ENCODE results near the gene EXOC6B. TPM values are rescaled to one million over a fixed set of nuclear protein-coding genes. Genes with fewer than 3 reads are reported as not detected.
"Not testable (repeated sequence)": the region's sequence is repeated elsewhere in the genome, so short reads cannot be mapped to it uniquely, and the experiment has no call there.

EXOC6B gene
- total RNA-seq, 1 experiment from 2014 or later: 40.1 TPM

DNA sequence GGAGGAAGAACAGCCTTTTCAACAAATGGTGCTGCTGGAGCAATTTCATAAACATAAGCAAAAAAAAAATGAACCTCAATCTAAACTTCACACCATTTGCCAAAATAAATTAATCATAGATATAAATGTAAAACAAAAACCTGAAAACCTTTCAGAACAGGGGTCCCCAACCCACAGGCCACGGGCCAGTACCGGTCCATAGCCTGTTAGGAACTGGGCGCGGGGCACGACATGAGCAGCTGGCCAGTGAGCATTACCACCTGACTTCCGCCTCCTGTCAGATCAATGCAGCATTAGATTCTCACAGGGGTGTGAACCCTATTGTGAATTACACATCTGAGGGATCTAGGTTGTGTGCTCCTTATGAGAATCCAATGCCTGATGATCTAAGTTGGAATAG is 176.0 kb downstream of the EXOC6B start:
- no peak overlapping the region for H3T11ph ChIP-seq (ENCODE audit: low read length)
- no peaks in the 10 kb centered on the region for H3K4me1 Mint-ChIP-seq
- H3K18ac ChIP-seq (ENCODE audit: insufficient read length, low read depth, low read length): no peak overlapping the region
- H2BK15ac ChIP-seq (ENCODE audit: low read depth, low read length): no peak overlapping the region
- no peaks in the 10 kb centered on the region for H3K27me3 ChIP-seq (ENCODE audit: insufficient read depth, low read length)
- H3K79me2 ChIP-seq (ENCODE audit: insufficient read depth, low read length): no peaks in the 10 kb centered on the region
- no peak overlapping the region for H3K4me3 Mint-ChIP-seq
- no peak overlapping the region for H4K8ac ChIP-seq (replicated peaks; ENCODE audit: insufficient read length, low read depth, low read length)
- no peaks in the 10 kb centered on the region for H3K9me3 ChIP-seq (ENCODE audit: control insufficient read depth, low read depth, low read length)
- no peak overlapping the region for H3K4me2 ChIP-seq (ENCODE audit: insufficient read depth, insufficient read length, low read length)
- no peak for DNase-seq
- H3K9me3 Mint-ChIP-seq: peaks cover 7 to 24% of the 10 kb centered on the region in 2 experiments; a peak in 4 of 5 replicates
- H2AK5ac ChIP-seq (ENCODE audit: insufficient read length, low read length): no peak overlapping the region
- WGBS (ENCODE audit: extremely low coverage, insufficient read length, low lambda C conversion rate): no CpG with 5 or more reads among the region's 6 CpGs
- TF ChIP-seq, protein P1, sequence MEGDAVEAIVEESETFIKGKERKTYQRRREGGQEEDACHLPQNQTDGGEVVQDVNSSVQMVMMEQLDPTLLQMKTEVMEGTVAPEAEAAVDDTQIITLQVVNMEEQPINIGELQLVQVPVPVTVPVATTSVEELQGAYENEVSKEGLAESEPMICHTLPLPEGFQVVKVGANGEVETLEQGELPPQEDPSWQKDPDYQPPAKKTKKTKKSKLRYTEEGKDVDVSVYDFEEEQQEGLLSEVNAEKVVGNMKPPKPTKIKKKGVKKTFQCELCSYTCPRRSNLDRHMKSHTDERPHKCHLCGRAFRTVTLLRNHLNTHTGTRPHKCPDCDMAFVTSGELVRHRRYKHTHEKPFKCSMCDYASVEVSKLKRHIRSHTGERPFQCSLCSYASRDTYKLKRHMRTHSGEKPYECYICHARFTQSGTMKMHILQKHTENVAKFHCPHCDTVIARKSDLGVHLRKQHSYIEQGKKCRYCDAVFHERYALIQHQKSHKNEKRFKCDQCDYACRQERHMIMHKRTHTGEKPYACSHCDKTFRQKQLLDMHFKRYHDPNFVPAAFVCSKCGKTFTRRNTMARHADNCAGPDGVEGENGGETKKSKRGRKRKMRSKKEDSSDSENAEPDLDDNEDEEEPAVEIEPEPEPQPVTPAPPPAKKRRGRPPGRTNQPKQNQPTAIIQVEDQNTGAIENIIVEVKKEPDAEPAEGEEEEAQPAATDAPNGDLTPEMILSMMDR (conservative IDR thresholded peaks at IDR 0.05): no peak
- peaks cover 3% of the 10 kb centered on the region for H3K23me2 ChIP-seq (ENCODE audit: insufficient read length, low read depth, low read length, poor library complexity, severe bottlenecking)
- no peak overlapping the region for H2AFZ ChIP-seq (ENCODE audit: low read length)
- H4K91ac ChIP-seq (ENCODE audit: insufficient read length, low read depth, low read length): no peak overlapping the region
- H2BK120ac ChIP-seq (ENCODE audit: low read depth, low read length, poor library complexity, severe bottlenecking): no peak overlapping the region
- H3K23ac ChIP-seq (ENCODE audit: insufficient read length, low read depth, low read length): no peak overlapping the region
- H2BK20ac ChIP-seq (ENCODE audit: low read depth, low read length, poor library complexity, severe bottlenecking): no peak overlapping the region
- no peaks in the 10 kb centered on the region for H3K79me1 ChIP-seq (ENCODE audit: insufficient read depth, low read depth, low read length, poor library complexity, severe bottlenecking)
- H3K27ac Mint-ChIP-seq: no peak overlapping the region
- no peak overlapping the region for H3K14ac ChIP-seq (ENCODE audit: insufficient read depth, low read length)
- H3K36me3 Mint-ChIP-seq (ENCODE audit: insufficient read depth in 1 of 3, low read depth in 3 of 3): peaks cover 5 to 21% (median 8%) of the 10 kb centered on the region in 3 experiments; a peak in 6 of 7 replicates
- H3K9ac ChIP-seq (ENCODE audit: extremely low read depth, insufficient read length, low read length): no peak overlapping the region
- no peak overlapping the region for H2BK12ac ChIP-seq (ENCODE audit: insufficient read length, low read depth, low read length)
- H3K56ac ChIP-seq (ENCODE audit: insufficient read length, low read depth, low read length): no peak overlapping the region
- no peak overlapping the region for H3K27ac ChIP-seq (ENCODE audit: insufficient read length, low read depth, low read length)
- H2BK5ac ChIP-seq (ENCODE audit: insufficient read length, low read length): no peak overlapping the region
- no peaks in the 10 kb centered on the region for H3K27me3 Mint-ChIP-seq (ENCODE audit: low read depth)
- H3K4me1 ChIP-seq (ENCODE audit: insufficient read depth, low read length): no peaks in the 10 kb centered on the region
- no peaks in the 10 kb centered on the region for H4K20me1 ChIP-seq (ENCODE audit: control insufficient read depth, insufficient read depth, insufficient read length)
- no peak overlapping the region for H4K5ac ChIP-seq (ENCODE audit: insufficient read length, low read depth, low read length)
- H3K4ac ChIP-seq (ENCODE audit: low read depth, low read length): no peak overlapping the region

DNA sequence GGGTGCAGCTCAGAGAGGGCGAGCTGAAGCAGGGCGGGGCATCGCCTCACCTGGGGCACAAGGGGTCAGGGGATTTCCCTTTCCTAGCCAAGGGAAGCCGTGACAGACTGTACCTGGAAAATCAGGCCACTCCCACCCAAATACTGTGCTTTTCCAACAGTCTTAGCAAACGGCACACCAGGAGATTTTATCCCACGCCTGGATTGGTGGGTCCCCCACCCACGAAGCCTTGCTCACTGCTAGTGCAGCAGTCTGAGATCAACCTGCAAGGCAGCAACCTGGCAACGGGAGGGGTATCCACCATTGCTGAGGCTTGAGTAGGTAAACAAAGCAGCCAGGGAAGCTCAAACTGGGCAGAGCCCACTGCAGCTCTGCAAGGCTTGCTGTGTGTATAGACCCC is 184.6 kb downstream of the EXOC6B start:
- not testable (repeated sequence) for H4K5ac ChIP-seq (ENCODE audit: insufficient read length, low read depth, low read length); H3K79me1 ChIP-seq (ENCODE audit: insufficient read depth, low read depth, low read length, poor library complexity, severe bottlenecking); H3K9me3 ChIP-seq (ENCODE audit: control insufficient read depth, low read depth, low read length); H3K27me3 Mint-ChIP-seq (ENCODE audit: low read depth); H2BK15ac ChIP-seq (ENCODE audit: low read depth, low read length); H2BK12ac ChIP-seq (ENCODE audit: insufficient read length, low read depth, low read length); H2AK5ac ChIP-seq (ENCODE audit: insufficient read length, low read length); H3K27ac ChIP-seq (ENCODE audit: insufficient read length, low read depth, low read length); H2BK20ac ChIP-seq (ENCODE audit: low read depth, low read length, poor library complexity, severe bottlenecking); H3K14ac ChIP-seq (ENCODE audit: insufficient read depth, low read length); H3K4ac ChIP-seq (ENCODE audit: low read depth, low read length); H3K23me2 ChIP-seq (ENCODE audit: insufficient read length, low read depth, low read length, poor library complexity, severe bottlenecking); H4K20me1 ChIP-seq (ENCODE audit: control insufficient read depth, insufficient read depth, insufficient read length); H3T11ph ChIP-seq (ENCODE audit: low read length); H3K79me2 ChIP-seq (ENCODE audit: insufficient read depth, low read length); H3K27me3 ChIP-seq (ENCODE audit: insufficient read depth, low read length); H3K56ac ChIP-seq (ENCODE audit: insufficient read length, low read depth, low read length); H4K91ac ChIP-seq (ENCODE audit: insufficient read length, low read depth, low read length); H4K8ac ChIP-seq (replicated peaks; ENCODE audit: insufficient read length, low read depth, low read length); H3K9ac ChIP-seq (ENCODE audit: extremely low read depth, insufficient read length, low read length); H3K4me3 Mint-ChIP-seq; H3K23ac ChIP-seq (ENCODE audit: insufficient read length, low read depth, low read length); H3K4me2 ChIP-seq (ENCODE audit: insufficient read depth, insufficient read length, low read length); H3K27ac Mint-ChIP-seq; H2BK5ac ChIP-seq (ENCODE audit: insufficient read length, low read length); DNase-seq; H3K4me1 ChIP-seq (ENCODE audit: insufficient read depth, low read length); H2AFZ ChIP-seq (ENCODE audit: low read length); H3K18ac ChIP-seq (ENCODE audit: insufficient read length, low read depth, low read length); H2BK120ac ChIP-seq (ENCODE audit: low read depth, low read length, poor library complexity, severe bottlenecking)
- peaks cover 12 to 31% (median 16%) of the 10 kb centered on the region in 3 experiments for H3K36me3 Mint-ChIP-seq (ENCODE audit: insufficient read depth in 1 of 3, low read depth in 3 of 3)
- no CpG with 5 or more reads among the region's 8 CpGs for WGBS (ENCODE audit: extremely low coverage, insufficient read length, low lambda C conversion rate)
- peaks cover 22 to 28% of the 10 kb centered on the region in 2 experiments for H3K4me1 Mint-ChIP-seq
- peaks cover 21 to 31% of the 10 kb centered on the region in 2 experiments for H3K9me3 Mint-ChIP-seq
